WTC11 (cell line): ENCODE results near the gene HSPB6. TPM values are rescaled to one million over a fixed set of nuclear protein-coding genes. Genes with fewer than 3 reads are reported as not detected.

Experiments used
- ATAC-seq: fragments of 200-7000 bp; cut with Tn5 transposase; 2 replicates; pipeline ENCODE4 v1.10.0; 2021; ENCODE audit warnings: mild to moderate bottlenecking, moderate library complexity
- CTCF ChIA-PET: fragments of 300-600 bp; sonication (Branson Sonifier 250); formaldehyde crosslinking; loops from one replicate; lab custom pipeline; 2021; ENCODE audit warnings: antibody characterized with exemption; lab: Charles Lee
- POLR2A ChIA-PET: fragments of 350-600 bp; sonication (Branson Sonifier 250); formaldehyde crosslinking; loops from one replicate; lab custom pipeline; 2021; ENCODE audit warnings: antibody characterized with exemption; lab: Charles Lee
- DNase-seq: peaks from one replicate; pipeline ENCODE4 v3.0.0; 2021; ENCODE audit warnings: low spot score
- H3K27ac Mint-ChIP-seq: 2 replicates; pipeline ENCODE4 v1.8.0; 2021; ENCODE audit warnings: mixed read lengths
- H3K27me3 Mint-ChIP-seq: 2 replicates; pipeline ENCODE4 v1.8.0; 2021; ENCODE audit warnings: low read depth, mild to moderate bottlenecking, moderate library complexity, mixed read lengths
- H3K36me3 Mint-ChIP-seq: 2 replicates; pipeline ENCODE4 v1.8.0; 2021; ENCODE audit warnings: mixed read lengths
- H3K4me1 Mint-ChIP-seq: 2 replicates; pipeline ENCODE4 v1.8.0; 2022; ENCODE audit warnings: mixed read lengths
- H3K4me3 Mint-ChIP-seq: 2 replicates; pipeline ENCODE4 v1.8.0; 2021; ENCODE audit warnings: mild to moderate bottlenecking, moderate library complexity, mixed read lengths
- H3K9me3 Mint-ChIP-seq: 2 replicates; pipeline ENCODE4 v1.8.0; 2021; ENCODE audit warnings: mixed read lengths
- ATF1 ChIP-seq: sonication (generic); formaldehyde crosslinking; IDR thresholded peaks from 2 replicates; pipeline ENCODE4 v1.8.1; 2023; ENCODE audit warnings: mild to moderate bottlenecking, moderate library complexity, missing genetic modification reagents
- ATF6 ChIP-seq: sonication (generic); formaldehyde crosslinking; IDR thresholded peaks from 2 replicates; pipeline ENCODE4 v1.8.1; 2023; ENCODE audit warnings: mild to moderate bottlenecking, missing genetic modification reagents
- CBFB ChIP-seq: sonication (generic); formaldehyde crosslinking; IDR thresholded peaks from 2 replicates; pipeline ENCODE4 v1.8.1; 2022; ENCODE audit warnings: mild to moderate bottlenecking, low read depth, missing genetic modification reagents
- CREM ChIP-seq: sonication (generic); formaldehyde crosslinking; IDR thresholded peaks from 2 replicates; pipeline ENCODE4 v1.8.1; 2022; ENCODE audit warnings: mild to moderate bottlenecking, missing genetic modification reagents, moderate library complexity
- ESRRA ChIP-seq: sonication (generic); formaldehyde crosslinking; IDR thresholded peaks from 2 replicates; pipeline ENCODE4 v1.8.1; 2022; ENCODE audit warnings: mild to moderate bottlenecking, missing genetic modification reagents, borderline replicate concordance
- FOXP1 ChIP-seq: sonication (generic); formaldehyde crosslinking; IDR thresholded peaks from 2 replicates; pipeline ENCODE4 v1.8.0; 2022; ENCODE audit warnings: missing genetic modification reagents, mild to moderate bottlenecking, moderate library complexity, borderline replicate concordance
- GRHL2 ChIP-seq: fragments of 250-450 bp; sonication (Bioruptor Pico); IDR thresholded peaks from 2 replicates; pipeline ENCODE4 v1.8.0; 2022; ENCODE audit warnings: mild to moderate bottlenecking, moderate library complexity; ENCODE audit not compliant: insufficient replicate concordance, severe bottlenecking
- IRF2 ChIP-seq: sonication (generic); formaldehyde crosslinking; IDR thresholded peaks from 2 replicates; pipeline ENCODE4 v1.8.0; 2022; ENCODE audit warnings: low read depth, missing genetic modification reagents, borderline replicate concordance
- JAZF1 ChIP-seq: fragments of 250-450 bp; sonication (Bioruptor Pico); IDR thresholded peaks from 2 replicates; pipeline ENCODE4 v1.9.0; 2021; ENCODE audit warnings: moderate library complexity, mild to moderate bottlenecking, inconsistent platforms
- NFATC4 ChIP-seq: fragments of 250-450 bp; sonication (Bioruptor Pico); IDR thresholded peaks from 2 replicates; pipeline ENCODE4 v1.9.0; 2021; ENCODE audit warnings: mild to moderate bottlenecking
- NR2C2 ChIP-seq: sonication (generic); formaldehyde crosslinking; IDR thresholded peaks from 2 replicates; pipeline ENCODE4 v1.8.0; 2022; ENCODE audit warnings: mild to moderate bottlenecking, missing genetic modification reagents
- PRDM15 ChIP-seq: sonication (generic); formaldehyde crosslinking; IDR thresholded peaks from 2 replicates; pipeline ENCODE4 v1.8.0; 2022; ENCODE audit warnings: missing genetic modification reagents
- RELA ChIP-seq: sonication (generic); formaldehyde crosslinking; IDR thresholded peaks from 2 replicates; pipeline ENCODE4 v1.8.1; 2022; ENCODE audit warnings: missing genetic modification reagents, mild to moderate bottlenecking, borderline replicate concordance
- TEAD4 ChIP-seq: sonication (generic); formaldehyde crosslinking; IDR thresholded peaks from 2 replicates; pipeline ENCODE4 v1.8.0; 2022; ENCODE audit warnings: mild to moderate bottlenecking, missing genetic modification reagents
- ZBTB21 ChIP-seq: sonication (generic); formaldehyde crosslinking; IDR thresholded peaks from 2 replicates; pipeline ENCODE4 v1.8.1; 2023; ENCODE audit warnings: mild to moderate bottlenecking, missing genetic modification reagents, borderline replicate concordance
- ZMAT4 ChIP-seq: fragments of 250-450 bp; sonication (Bioruptor Pico); IDR thresholded peaks from 2 replicates; pipeline ENCODE4 v1.9.0; 2021; ENCODE audit warnings: mild to moderate bottlenecking
- ZNF317 ChIP-seq: sonication (generic); formaldehyde crosslinking; IDR thresholded peaks from 2 replicates; pipeline ENCODE4 v1.8.1; 2023; ENCODE audit warnings: low read depth, mild to moderate bottlenecking, moderate library complexity, missing genetic modification reagents, borderline replicate concordance
- ZNF671 ChIP-seq: fragments of 250-450 bp; sonication (Bioruptor Pico); IDR thresholded peaks from 2 replicates; pipeline ENCODE4 v1.8.0; 2021; ENCODE audit warnings: mild to moderate bottlenecking
- ZSCAN18 ChIP-seq: fragments of 250-450 bp; sonication (Bioruptor Pico); IDR thresholded peaks from 2 replicates; pipeline ENCODE4 v2.1.2; 2022; ENCODE audit warnings: mild to moderate bottlenecking, moderate library complexity
- total RNA-seq: library from RNA; stranded (reverse); gene quantifications from 3 replicates; pipeline ENCODE4 v1.2.3, GENCODE V29; 2021
- TF ChIP-seq, protein P1 (sequence below): sonication (generic); formaldehyde crosslinking; IDR thresholded peaks from 2 replicates; pipeline ENCODE4 v1.8.0; 2022; ENCODE audit warnings: mild to moderate bottlenecking, missing genetic modification reagents
- TF ChIP-seq, protein P2 (sequence below): sonication (generic); formaldehyde crosslinking; IDR thresholded peaks from 2 replicates; pipeline ENCODE4 v1.8.1; 2023; ENCODE audit warnings: mild to moderate bottlenecking, missing genetic modification reagents, moderate library complexity
- TF ChIP-seq, protein P3 (sequence below): sonication (generic); formaldehyde crosslinking; IDR thresholded peaks from 2 replicates; pipeline ENCODE4 v1.8.0; 2022; ENCODE audit warnings: mild to moderate bottlenecking, missing genetic modification reagents
- TF ChIP-seq, protein P4 (sequence below): sonication (generic); formaldehyde crosslinking; IDR thresholded peaks from 2 replicates; pipeline ENCODE4 v1.8.1; 2022; ENCODE audit warnings: low read depth, mild to moderate bottlenecking, moderate library complexity, missing genetic modification reagents, borderline replicate concordance

HSPB6 gene
- total RNA-seq, 1 experiment from 2014 or later: 1.7 TPM

GRCh38 chr19:35788205-35788960, 31.6 kb upstream of the HSPB6 start (continued):
- TF ChIP-seq PRDM15 (CRISPR knock-in tag) (no peak), GRHL2 (CRISPR knock-in tag) (no peak), ZBTB21 (no peak), IRF2 (CRISPR knock-in tag) (no peak), JAZF1 (CRISPR knock-in tag) (no peak), ZMAT4 (CRISPR knock-in tag) (no peak), CREM (CRISPR knock-in tag) (no peak), RELA (CRISPR knock-in tag) (no peak), ZNF671 (no peak)
- TF ChIP-seq, protein P1, sequence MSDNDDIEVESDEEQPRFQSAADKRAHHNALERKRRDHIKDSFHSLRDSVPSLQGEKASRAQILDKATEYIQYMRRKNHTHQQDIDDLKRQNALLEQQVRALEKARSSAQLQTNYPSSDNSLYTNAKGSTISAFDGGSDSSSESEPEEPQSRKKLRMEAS (CRISPR knock-in tag): no peak
- TF ChIP-seq, protein P2, sequence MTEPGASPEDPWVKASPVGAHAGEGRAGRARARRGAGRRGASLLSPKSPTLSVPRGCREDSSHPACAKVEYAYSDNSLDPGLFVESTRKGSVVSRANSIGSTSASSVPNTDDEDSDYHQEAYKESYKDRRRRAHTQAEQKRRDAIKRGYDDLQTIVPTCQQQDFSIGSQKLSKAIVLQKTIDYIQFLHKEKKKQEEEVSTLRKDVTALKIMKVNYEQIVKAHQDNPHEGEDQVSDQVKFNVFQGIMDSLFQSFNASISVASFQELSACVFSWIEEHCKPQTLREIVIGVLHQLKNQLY (CRISPR knock-in tag): no peak
- TF ChIP-seq, protein P3, sequence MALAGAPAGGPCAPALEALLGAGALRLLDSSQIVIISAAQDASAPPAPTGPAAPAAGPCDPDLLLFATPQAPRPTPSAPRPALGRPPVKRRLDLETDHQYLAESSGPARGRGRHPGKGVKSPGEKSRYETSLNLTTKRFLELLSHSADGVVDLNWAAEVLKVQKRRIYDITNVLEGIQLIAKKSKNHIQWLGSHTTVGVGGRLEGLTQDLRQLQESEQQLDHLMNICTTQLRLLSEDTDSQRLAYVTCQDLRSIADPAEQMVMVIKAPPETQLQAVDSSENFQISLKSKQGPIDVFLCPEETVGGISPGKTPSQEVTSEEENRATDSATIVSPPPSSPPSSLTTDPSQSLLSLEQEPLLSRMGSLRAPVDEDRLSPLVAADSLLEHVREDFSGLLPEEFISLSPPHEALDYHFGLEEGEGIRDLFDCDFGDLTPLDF (CRISPR knock-in tag): no peak

- ATAC-seq (no peak), DNase-seq (no peak)
- no peaks in the 10 kb centered on the region for H3K27me3 Mint-ChIP-seq
- H3K4me3 Mint-ChIP-seq: no peak overlapping the region
- ChIA-PET POLR2A (no interaction called here), CTCF (interaction anchor here (0.7 to 2.8 kb wide), 3 partner anchors 30 to 172 kb away, joined by 3 to 8 read pairs (median 3); partner anchors contain the start of genes HSPB6, PSENEN and U2AF1L4)
- H3K4me1 Mint-ChIP-seq: peaks cover 22% of the 10 kb centered on the region
- H3K27ac Mint-ChIP-seq: no peak overlapping the region
- no peaks in the 10 kb centered on the region for H3K36me3 Mint-ChIP-seq
- no peaks in the 10 kb centered on the region for H3K9me3 Mint-ChIP-seq
- TF ChIP-seq, protein P4, sequence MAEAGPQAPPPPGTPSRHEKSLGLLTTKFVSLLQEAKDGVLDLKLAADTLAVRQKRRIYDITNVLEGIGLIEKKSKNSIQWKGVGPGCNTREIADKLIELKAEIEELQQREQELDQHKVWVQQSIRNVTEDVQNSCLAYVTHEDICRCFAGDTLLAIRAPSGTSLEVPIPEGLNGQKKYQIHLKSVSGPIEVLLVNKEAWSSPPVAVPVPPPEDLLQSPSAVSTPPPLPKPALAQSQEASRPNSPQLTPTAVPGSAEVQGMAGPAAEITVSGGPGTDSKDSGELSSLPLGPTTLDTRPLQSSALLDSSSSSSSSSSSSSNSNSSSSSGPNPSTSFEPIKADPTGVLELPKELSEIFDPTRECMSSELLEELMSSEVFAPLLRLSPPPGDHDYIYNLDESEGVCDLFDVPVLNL: no peak
- TF ChIP-seq NR2C2 (no peak), FOXP1 (CRISPR knock-in tag) (no peak), ZNF317 (CRISPR knock-in tag) (no peak), NFATC4 (CRISPR knock-in tag) (no peak), ATF6 (no peak), TEAD4 (CRISPR knock-in tag) (no peak), ESRRA (CRISPR knock-in tag) (no peak), ATF1 (CRISPR knock-in tag) (no peak), CBFB (CRISPR knock-in tag) (no peak), ZSCAN18 (CRISPR knock-in tag) (no peak)
Observed at GRCh38 chr19:35787227-35787799, 30.5 kb upstream of the HSPB6 start.
